ENCODE data around the gene SDK1. TPM values are rescaled to one million over a fixed set of nuclear protein-coding genes. Genes with fewer than 3 reads are reported as not detected.

The SDK1 gene
- total and polyA plus RNA-seq, 2 of the 8 experiments (the other 6 are each of a cell fraction or from before 2014, with no cell fraction given), result 3.3 to 7.2 TPM

DNA sequence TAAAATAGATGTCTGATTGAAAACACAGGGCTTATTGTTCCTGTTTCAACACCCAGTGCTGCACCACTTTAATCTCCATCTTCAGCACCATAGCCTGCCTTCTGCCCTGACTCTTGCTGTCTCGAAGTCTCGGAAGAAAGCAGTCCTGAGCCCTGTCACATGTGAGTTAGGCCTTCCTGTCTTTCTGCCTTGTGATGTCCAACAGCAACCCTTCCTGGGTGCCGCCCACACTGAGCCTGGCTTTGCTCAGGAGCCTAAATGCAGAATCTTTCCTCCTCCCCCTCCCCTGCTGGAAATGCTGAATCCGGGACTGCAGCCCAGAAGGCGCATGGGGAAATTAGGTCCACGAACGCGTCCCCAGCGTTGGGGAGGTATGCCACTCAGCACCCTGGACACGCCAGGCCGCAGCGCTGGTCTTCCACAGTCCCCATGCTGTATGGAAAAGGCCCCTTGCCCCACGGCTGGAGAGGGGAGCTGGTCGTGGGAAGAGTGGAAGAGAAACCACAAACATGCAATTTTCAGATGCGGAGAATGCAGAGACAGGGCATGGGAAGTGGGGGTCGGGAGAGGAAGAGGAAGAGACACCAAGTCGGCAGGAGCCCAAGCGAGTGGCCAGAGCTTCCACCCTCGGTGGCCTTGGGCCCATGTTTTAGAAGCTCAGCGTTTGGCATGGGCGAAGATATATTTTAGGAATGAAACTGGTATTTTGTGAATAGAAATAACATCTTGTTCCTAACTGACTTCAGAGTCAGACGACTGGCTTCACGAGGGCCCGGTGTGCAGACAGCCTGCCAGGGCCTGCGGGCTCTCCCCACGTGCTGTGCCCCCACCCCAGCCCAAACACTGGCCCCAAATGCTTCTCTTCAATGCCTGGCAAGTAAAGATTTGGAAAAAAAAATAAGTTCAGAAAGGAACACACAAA lies 724.9 kb downstream of the SDK1 start (continued):
- no peak for TF ChIP-seq NANOG (IDR thresholded peaks at IDR 0.05; ENCODE audit: insufficient read depth, low read depth, low read length, poor library complexity, severe bottlenecking)
- TF ChIP-seq CHD2 (IDR thresholded peaks at IDR 0.05; ENCODE audit: low read length), result no peak
- TF ChIP-seq HDAC2 (IDR thresholded peaks at IDR 0.05; ENCODE audit: borderline replicate concordance in 1 of 2, low read depth in 2 of 2, low read length in 2 of 2), result no peak
- no peak for TF ChIP-seq CREB1 (IDR thresholded peaks at IDR 0.05)
- TF ChIP-seq SP4 (IDR thresholded peaks at IDR 0.05; ENCODE audit: low read length), result no peak
- TF ChIP-seq ZNF274 (IDR thresholded peaks at IDR 0.05; ENCODE audit: borderline replicate concordance, extremely low read depth, low read length), result no peak
- no peak for TF ChIP-seq SIN3A (conservative IDR thresholded peaks at IDR 0.05 in 1 of 2, IDR thresholded peaks at IDR 0.05 in 1 of 2; ENCODE audit: low read depth in 1 of 2, low read length in 2 of 2)
- TF ChIP-seq, protein P1, sequence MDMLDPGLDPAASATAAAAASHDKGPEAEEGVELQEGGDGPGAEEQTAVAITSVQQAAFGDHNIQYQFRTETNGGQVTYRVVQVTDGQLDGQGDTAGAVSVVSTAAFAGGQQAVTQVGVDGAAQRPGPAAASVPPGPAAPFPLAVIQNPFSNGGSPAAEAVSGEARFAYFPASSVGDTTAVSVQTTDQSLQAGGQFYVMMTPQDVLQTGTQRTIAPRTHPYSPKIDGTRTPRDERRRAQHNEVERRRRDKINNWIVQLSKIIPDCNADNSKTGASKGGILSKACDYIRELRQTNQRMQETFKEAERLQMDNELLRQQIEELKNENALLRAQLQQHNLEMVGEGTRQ (IDR thresholded peaks at IDR 0.05; ENCODE audit: low read length), result no peak
- no peak for TF ChIP-seq CBX8 (IDR thresholded peaks at IDR 0.05; ENCODE audit: borderline replicate concordance, low read depth, low read length)
